ENCODE data around the gene VILL. TPM values are rescaled to one million over a fixed set of nuclear protein-coding genes. Genes with fewer than 3 reads are reported as not detected.

VILL gene
- total RNA-seq, 4 donors from 2014 or later: 3.5 to 7.5 (median 5.2) TPM

DNA sequence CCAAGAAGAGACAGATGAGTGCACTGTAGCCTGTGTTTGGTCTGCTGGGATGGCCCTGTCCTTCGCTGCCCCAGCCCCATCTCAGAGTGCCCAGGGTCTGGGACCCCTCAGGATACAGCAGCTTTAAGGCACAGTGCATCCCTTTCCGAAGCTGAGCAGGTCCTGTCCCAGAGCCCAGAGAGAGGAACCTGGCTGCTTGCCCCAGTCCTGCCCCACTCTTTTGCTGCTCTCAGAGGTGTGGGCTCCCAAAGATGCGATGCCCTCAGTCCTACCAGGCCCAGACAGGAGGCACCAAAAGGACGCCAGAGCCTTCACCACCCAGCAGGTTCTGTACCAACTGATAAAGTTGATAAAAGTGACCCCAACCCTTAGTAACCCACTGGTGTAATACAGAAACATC is 30.6 kb downstream of the VILL start:
- ATAC-seq: no peak
- no peak overlapping the region for H3K4me3 ChIP-seq
- H3K4me1 ChIP-seq: peaks cover 0 to 33% (median 8%) of the 10 kb centered on the region in 3 donors
- TF ChIP-seq, protein P1, sequence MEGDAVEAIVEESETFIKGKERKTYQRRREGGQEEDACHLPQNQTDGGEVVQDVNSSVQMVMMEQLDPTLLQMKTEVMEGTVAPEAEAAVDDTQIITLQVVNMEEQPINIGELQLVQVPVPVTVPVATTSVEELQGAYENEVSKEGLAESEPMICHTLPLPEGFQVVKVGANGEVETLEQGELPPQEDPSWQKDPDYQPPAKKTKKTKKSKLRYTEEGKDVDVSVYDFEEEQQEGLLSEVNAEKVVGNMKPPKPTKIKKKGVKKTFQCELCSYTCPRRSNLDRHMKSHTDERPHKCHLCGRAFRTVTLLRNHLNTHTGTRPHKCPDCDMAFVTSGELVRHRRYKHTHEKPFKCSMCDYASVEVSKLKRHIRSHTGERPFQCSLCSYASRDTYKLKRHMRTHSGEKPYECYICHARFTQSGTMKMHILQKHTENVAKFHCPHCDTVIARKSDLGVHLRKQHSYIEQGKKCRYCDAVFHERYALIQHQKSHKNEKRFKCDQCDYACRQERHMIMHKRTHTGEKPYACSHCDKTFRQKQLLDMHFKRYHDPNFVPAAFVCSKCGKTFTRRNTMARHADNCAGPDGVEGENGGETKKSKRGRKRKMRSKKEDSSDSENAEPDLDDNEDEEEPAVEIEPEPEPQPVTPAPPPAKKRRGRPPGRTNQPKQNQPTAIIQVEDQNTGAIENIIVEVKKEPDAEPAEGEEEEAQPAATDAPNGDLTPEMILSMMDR (IDR thresholded peaks at IDR 0.05): no peak
- TF ChIP-seq POLR2A (IDR thresholded peaks at IDR 0.05) (no peak), EP300 (IDR thresholded peaks at IDR 0.05) (no peak), POLR2AphosphoS5 (IDR thresholded peaks at IDR 0.05) (no peak)
- no peak overlapping the region for H3K27ac ChIP-seq
- H3K36me3 ChIP-seq: peaks cover 0 to 46% of the 10 kb centered on the region in 2 donors
- no peaks in the 10 kb centered on the region for H3K27me3 ChIP-seq
- WGBS, 2 donors (ENCODE audit: low coverage in 1 of 2): 80 to 100% methylated on average over 1 of the region's 4 CpGs
- peaks cover 0 to 5% (median 0%) of the 10 kb centered on the region in 3 donors for H3K9me3 ChIP-seq

GRCh38 chr3:38022301-38022700 is 31.7 kb downstream of the VILL start:
- H3K4me1 ChIP-seq: peaks cover 0 to 43% (median 10%) of the 10 kb centered on the region in 3 donors
- H3K36me3 ChIP-seq: peaks cover 0 to 35% of the 10 kb centered on the region in 2 donors
- no CpG with 5 or more reads among the region's 3 CpGs for WGBS, 2 donors (ENCODE audit: low coverage in 1 of 2)
- H3K4me3 ChIP-seq: no peak overlapping the region
- TF ChIP-seq, protein P1 (IDR thresholded peaks at IDR 0.05): no peak
- TF ChIP-seq EP300 (IDR thresholded peaks at IDR 0.05) (no peak), POLR2A (IDR thresholded peaks at IDR 0.05) (no peak)
- no peak for ATAC-seq
- H3K27me3 ChIP-seq: no peaks in the 10 kb centered on the region
- no peaks in the 10 kb centered on the region for H3K9me3 ChIP-seq
- peak overlapping the region in 1 of 4 donors; percentile 21 for H3K27ac ChIP-seq

GRCh38 chr3:38022896-38023709 is 32.5 kb downstream of the VILL start:
- TF ChIP-seq, protein P1 (IDR thresholded peaks at IDR 0.05): no peak
- TF ChIP-seq POLR2A (IDR thresholded peaks at IDR 0.05) (no peak), POLR2AphosphoS5 (IDR thresholded peaks at IDR 0.05) (no peak), EP300 (IDR thresholded peaks at IDR 0.05) (no peak)
- no peak overlapping the region for H3K4me3 ChIP-seq
- WGBS, 2 donors (ENCODE audit: low coverage in 1 of 2): no CpG with 5 or more reads among the region's 6 CpGs
- peaks cover 0 to 27% of the 10 kb centered on the region in 2 donors for H3K36me3 ChIP-seq
- no peaks in the 10 kb centered on the region for H3K27me3 ChIP-seq
- peak overlapping the region in 3 of 4 donors; percentile 95 to 97 (median 96) for H3K27ac ChIP-seq
- H3K9me3 ChIP-seq: no peaks in the 10 kb centered on the region
- peaks cover 0 to 51% (median 10%) of the 10 kb centered on the region in 3 donors for H3K4me1 ChIP-seq
- ATAC-seq: no peak

DNA sequence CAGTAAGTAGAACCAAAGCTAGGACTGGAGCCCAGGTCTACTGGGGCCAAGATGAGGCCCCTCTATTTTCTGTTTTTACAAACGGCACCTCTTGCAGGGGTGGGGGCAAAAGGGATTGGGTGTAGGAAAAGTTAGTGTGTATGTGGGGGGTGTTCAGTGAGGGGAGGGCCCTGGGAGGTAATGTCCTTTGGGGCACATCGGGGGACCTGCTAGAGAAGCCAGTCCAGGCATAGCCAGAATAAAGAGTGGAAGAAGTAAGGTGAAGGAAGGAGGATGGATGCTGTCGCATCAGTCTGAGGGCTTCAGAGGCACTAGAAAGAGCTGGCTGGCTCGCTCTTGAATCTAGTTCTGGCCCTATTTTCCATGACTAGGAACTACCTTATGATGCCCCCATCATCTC is 36.3 kb downstream of the VILL start:
- no peak overlapping the region for H3K4me3 ChIP-seq
- TF ChIP-seq EP300 (IDR thresholded peaks at IDR 0.05) (no peak), POLR2AphosphoS5 (IDR thresholded peaks at IDR 0.05) (no peak), POLR2A (IDR thresholded peaks at IDR 0.05) (no peak)
- TF ChIP-seq, protein P1 (IDR thresholded peaks at IDR 0.05): no peak
- no peaks in the 10 kb centered on the region for H3K36me3 ChIP-seq
- H3K9me3 ChIP-seq: no peaks in the 10 kb centered on the region
- ATAC-seq: no peak
- WGBS, 2 donors (ENCODE audit: low coverage in 1 of 2): 77 to 93% methylated on average over 3 of the region's 4 CpGs
- H3K4me1 ChIP-seq: peaks cover 0 to 84% (median 22%) of the 10 kb centered on the region in 3 donors
- peak overlapping the region in 3 of 4 donors; percentile 95 to 97 (median 96) for H3K27ac ChIP-seq
- no peaks in the 10 kb centered on the region for H3K27me3 ChIP-seq

Measured in gastroesophageal sphincter (tissue), 4 donors.